GM10248 (cell line): ENCODE data around the gene PRDM16.
A peak's percentile ranks its signal among the peaks of the same experiment; 100 is the strongest.

Experiments used
- CTCF ChIA-PET: fragments of 300-600 bp; sonication (Branson Sonifier 250); formaldehyde crosslinking; extraction: SDS; loops from one replicate; lab custom pipeline; 2021; ENCODE audit warnings: antibody characterized with exemption; lab: Yijun Ruan, JAX
- POLR2A ChIA-PET: fragments of 350-650 bp; sonication (Branson Sonifier 250); formaldehyde crosslinking; extraction: SDS; loops from one replicate; lab custom pipeline; 2020; ENCODE audit warnings: antibody characterized with exemption; lab: Yijun Ruan, JAX
- DNase-seq: peaks from one replicate; pipeline ENCODE4 v3.0.0; 2012; ENCODE audit errors: extremely low spot score
- CTCF ChIP-seq: IDR thresholded peaks from 2 replicates; pipeline ENCODE4 v1.5.1; 2012; ENCODE audit warnings: mild to moderate bottlenecking, low read depth; ENCODE audit errors: extremely low read depth, missing control alignments, control extremely low read depth

Gene PRDM16

GRCh38 chr1:3429320-3429719 is 360.3 kb downstream of the PRDM16 start:
- ChIA-PET CTCF (no interaction called here), POLR2A (no interaction called here)
- DNase-seq = no peak
- no peak for TF ChIP-seq CTCF

GRCh38 chr1:3429766-3430165 is 360.8 kb downstream of the PRDM16 start:
- DNase-seq = no peak
- POLR2A ChIA-PET = no interaction called here
- TF ChIP-seq CTCF = no peak
- CTCF ChIA-PET = no interaction called here

- CTCF ChIA-PET = no interaction called here
- POLR2A ChIA-PET = no interaction called here
- TF ChIP-seq CTCF = no peak
- DNase-seq = no peak
These were observed 361.4 kb downstream of the PRDM16 start for GRCh38 chr1:3430406-3430805.

- POLR2A ChIA-PET = no interaction called here
- TF ChIP-seq CTCF = no peak
- CTCF ChIA-PET = no interaction called here
- DNase-seq = no peak
These were observed 361.8 kb downstream of the PRDM16 start for GRCh38 chr1:3430820-3431219.

GRCh38 chr1:3431266-3431665 is 362.3 kb downstream of the PRDM16 start:
- peak; percentile 14 for TF ChIP-seq CTCF
- ChIA-PET CTCF (no interaction called here), POLR2A (no interaction called here)
- no peak for DNase-seq

- CTCF ChIA-PET = no interaction called here
- TF ChIP-seq CTCF = no peak
- POLR2A ChIA-PET = no interaction called here
- DNase-seq = no peak
These were observed 362.7 kb downstream of the PRDM16 start for GRCh38 chr1:3431686-3432085.

GRCh38 chr1:3432306-3432705 is 363.3 kb downstream of the PRDM16 start:
- no peak for DNase-seq
- TF ChIP-seq CTCF = no peak
- POLR2A ChIA-PET = no interaction called here
- CTCF ChIA-PET = no interaction called here
